Activated T-cell treated with anti-CD3 and anti-CD28 coated beads, Interleukin-2, amount 50 U/mL, for 72 hours (primary cell): ENCODE measurements around the gene POFUT2. TPM values are rescaled to one million over a fixed set of nuclear protein-coding genes. Genes with fewer than 3 reads are reported as not detected.
A peak's percentile ranks its signal among the peaks of the same experiment; 100 is the strongest.

ENCODE experiments used
- ATAC-seq, 2 donors: fragments of 150-1000 bp; cut with Tn5 transposase; replicated peaks in 1 of 2; 2 replicates each; pipeline ENCODE4 v1.10.0; 2021; ENCODE audit warnings: moderate library complexity in 2 of 2, mild to moderate bottlenecking in 1 of 2
- DNase-seq, 2 donors: peaks; one replicate each; pipeline ENCODE4 v3.0.0; 2021 to 2022; ENCODE audit warnings: mixed read lengths in 1 of 2
- H3K27ac Mint-ChIP-seq: one replicate; pipeline ENCODE4 v1.8.0; 2022; ENCODE audit warnings: mild to moderate bottlenecking, moderate library complexity, mixed read lengths
- H3K27me3 Mint-ChIP-seq: one replicate; pipeline ENCODE4 v1.8.0; 2022; ENCODE audit warnings: low read depth, mixed read lengths
- H3K36me3 Mint-ChIP-seq, 2 donors: one replicate each; pipeline ENCODE4 v1.8.0; 2022; ENCODE audit warnings: mixed read lengths in 2 of 2, mild to moderate bottlenecking in 1 of 2; ENCODE audit not compliant: insufficient read depth in 2 of 2
- H3K4me1 Mint-ChIP-seq: one replicate; pipeline ENCODE4 v1.8.0; 2022; ENCODE audit warnings: low read depth, mixed read lengths
- H3K4me3 Mint-ChIP-seq, 2 donors: one replicate each; pipeline ENCODE4 v1.8.0; 2022; ENCODE audit warnings: mild to moderate bottlenecking in 2 of 2, mixed read lengths in 2 of 2, moderate library complexity in 2 of 2
- H3K9me3 Mint-ChIP-seq, 2 donors: one replicate each; pipeline ENCODE4 v1.8.0; 2022; ENCODE audit warnings: mixed read lengths in 2 of 2
- total RNA-seq, 2 donors: library from RNA; stranded (reverse); gene quantifications; one replicate each; pipeline ENCODE4 v1.2.3, GENCODE V29; 2022

The POFUT2 gene
- total RNA-seq, 2 donors from 2014 or later: 24.5 to 26.6 TPM

DNA sequence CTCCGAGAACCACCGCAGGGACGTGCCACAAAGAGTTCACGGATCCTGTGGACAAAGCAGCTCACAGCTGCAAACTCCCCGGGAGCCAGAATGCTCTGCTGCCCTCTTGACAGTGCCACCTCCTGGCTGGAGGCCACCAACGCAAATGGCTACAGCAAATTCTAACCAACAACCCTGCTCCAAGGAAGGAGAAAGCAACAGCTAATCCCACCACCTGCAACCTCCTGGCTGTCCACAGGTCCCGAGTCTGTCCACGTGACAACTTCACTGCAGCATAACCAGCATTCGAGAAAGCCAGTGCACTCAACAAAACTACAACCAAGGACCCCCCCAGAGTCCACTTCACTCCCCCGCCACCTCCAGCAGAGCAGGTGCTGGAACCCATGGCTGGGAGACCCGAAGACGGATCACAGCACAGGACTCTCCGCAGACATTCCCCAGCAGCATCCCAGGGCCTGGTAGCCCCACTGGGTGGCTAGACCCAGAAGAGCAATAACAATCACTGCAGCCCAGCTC, 17.3 kb downstream of the POFUT2 start:
- no peak overlapping the region for H3K27ac Mint-ChIP-seq
- peaks cover 2 to 3% of the 10 kb centered on the region in 2 donors for H3K9me3 Mint-ChIP-seq
- DNase-seq (no peak), ATAC-seq (no peak)
- H3K4me3 Mint-ChIP-seq: no peak overlapping the region
- H3K27me3 Mint-ChIP-seq: no peaks in the 10 kb centered on the region
- peaks cover 12% of the 10 kb centered on the region in 2 donors for H3K36me3 Mint-ChIP-seq
- peaks cover 9% of the 10 kb centered on the region for H3K4me1 Mint-ChIP-seq

DNA sequence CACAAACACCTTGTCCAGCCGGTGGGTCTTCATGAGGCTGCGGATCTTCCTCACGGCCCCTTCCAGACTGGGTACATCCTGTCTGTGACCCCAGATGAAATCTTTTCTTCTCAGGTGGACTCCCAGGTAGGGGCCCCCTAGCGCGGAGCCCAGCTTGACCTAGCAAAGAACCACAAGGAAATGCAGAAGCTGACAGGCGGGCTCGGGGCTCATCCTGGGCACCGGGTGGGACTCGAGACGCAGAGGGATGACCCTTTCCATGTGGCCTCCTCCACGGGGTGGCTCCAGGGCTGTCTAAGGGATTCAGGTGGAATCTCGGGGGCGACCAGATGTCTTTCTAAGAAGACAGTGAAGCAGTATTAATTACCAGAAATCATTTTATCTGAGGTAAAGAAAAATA, 17.8 kb downstream of the POFUT2 start:
- peaks cover 2 to 3% of the 10 kb centered on the region in 2 donors for H3K9me3 Mint-ChIP-seq
- peaks cover 12% of the 10 kb centered on the region in 2 donors for H3K36me3 Mint-ChIP-seq
- no peak overlapping the region for H3K27ac Mint-ChIP-seq
- H3K4me3 Mint-ChIP-seq: no peak overlapping the region
- no peak for ATAC-seq
- DNase-seq: no peak
- H3K27me3 Mint-ChIP-seq: no peaks in the 10 kb centered on the region
- H3K4me1 Mint-ChIP-seq: peaks cover 9% of the 10 kb centered on the region

DNA sequence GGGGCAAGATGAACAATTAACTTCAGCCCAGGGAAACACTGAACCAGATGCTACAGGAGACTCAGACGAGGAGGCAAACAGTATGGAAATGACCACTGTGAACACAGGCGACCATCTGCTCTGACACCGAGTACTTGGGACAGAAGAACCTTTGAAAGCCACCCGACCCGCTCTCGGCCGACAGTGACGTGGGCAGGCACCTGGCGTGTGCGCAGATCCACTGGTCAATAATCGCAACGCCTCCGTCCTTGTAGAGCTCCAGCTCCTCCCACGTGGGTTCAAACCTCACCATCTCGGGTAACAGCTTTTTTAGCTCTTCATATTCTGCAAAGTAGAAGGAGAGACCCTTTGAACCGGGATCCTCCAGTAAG, 20.3 kb downstream of the POFUT2 start:
- peaks cover 2 to 3% of the 10 kb centered on the region in 2 donors for H3K9me3 Mint-ChIP-seq
- no peak overlapping the region for H3K4me3 Mint-ChIP-seq
- H3K4me1 Mint-ChIP-seq: peaks cover 9% of the 10 kb centered on the region
- peaks cover 12% of the 10 kb centered on the region in 2 donors for H3K36me3 Mint-ChIP-seq
- no peak overlapping the region for H3K27ac Mint-ChIP-seq
- DNase-seq (no peak), ATAC-seq (no peak)
- no peaks in the 10 kb centered on the region for H3K27me3 Mint-ChIP-seq

DNA sequence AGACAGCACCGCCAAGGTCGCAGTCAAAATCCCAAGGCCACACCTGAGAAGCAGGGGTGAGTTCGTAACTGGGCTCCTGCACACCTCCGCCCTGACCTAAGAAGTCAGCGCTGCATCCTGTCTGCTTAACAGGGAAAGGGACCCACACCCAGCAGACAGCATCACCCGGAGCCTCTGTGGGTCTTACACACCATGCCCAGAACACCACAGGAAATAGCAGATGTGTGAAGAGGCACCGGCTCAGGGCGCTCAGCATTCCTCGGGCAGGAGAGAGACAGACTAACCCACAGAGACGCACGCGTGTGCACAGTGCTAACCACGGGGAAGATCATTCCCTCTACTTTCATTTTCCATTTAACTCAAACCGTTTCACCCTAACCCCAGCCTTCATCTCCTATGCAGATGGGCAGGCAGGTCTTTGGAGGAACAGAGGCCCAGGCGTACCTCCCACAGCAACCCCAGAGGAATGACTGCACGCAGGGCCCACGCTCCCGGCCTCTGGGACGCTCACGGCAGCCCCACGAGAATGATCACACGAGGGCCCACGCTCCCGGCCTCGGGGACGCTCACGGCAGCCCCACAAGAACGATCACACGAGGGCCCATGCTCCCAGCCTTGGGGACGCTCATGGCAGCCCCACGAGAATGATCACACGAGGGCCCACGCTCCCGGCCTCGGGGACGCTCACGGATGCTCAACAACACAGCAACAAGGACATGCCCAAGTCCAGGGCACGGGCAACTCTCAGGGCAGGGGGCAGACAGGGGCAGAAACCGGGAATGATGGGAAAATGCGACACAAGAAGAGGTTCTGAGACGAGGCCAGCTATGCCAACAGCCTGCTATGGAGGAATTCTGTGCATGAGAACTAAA, 20.9 kb downstream of the POFUT2 start:
- H3K4me3 Mint-ChIP-seq: peak overlapping the region in 1 of 2 donors; percentile 15

DNA sequence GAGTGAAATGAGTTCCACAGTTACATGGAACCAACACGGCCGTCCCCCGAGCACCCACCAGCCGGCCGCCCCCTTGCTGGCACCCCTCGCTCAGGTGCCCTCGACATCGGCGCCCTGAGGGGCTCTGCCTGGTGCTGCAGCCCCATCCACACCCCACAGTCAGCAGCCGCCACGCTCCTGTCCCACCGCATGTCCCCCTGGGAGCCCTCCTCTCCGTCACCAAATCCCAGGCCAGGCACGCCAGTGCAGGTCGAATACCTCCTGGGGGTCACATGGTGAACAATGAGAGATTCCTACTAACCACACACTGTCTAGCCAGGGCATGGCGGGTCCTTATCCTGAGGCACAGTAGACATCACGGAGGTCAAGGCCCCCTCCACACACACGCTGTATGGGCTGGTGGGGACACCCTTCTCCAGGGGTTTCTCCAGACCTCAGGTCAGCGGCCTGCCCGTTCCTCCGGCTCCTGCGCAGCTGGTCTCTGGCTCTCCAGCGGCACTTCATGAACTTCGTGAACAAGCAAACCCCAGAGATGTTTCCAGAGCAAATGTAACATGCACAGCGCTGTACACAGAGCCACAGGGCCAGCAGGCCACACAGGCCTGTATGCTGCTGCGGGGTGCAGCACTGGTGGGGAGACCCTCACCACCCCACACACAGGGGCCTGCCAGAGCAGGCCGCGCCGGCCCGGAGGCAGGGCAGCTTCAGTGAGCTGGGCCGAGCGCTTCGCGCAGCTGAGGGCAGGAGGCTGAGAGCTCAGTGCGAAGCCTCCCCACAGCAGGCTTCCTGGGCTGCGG, 21.8 kb downstream of the POFUT2 start:
- Mint-ChIP-seq H3K4me3 (no peak overlapping the region), H3K36me3 (peaks cover 10 to 12% of the 10 kb centered on the region in 2 donors), H3K27ac (no peak overlapping the region), H3K27me3 (no peaks in the 10 kb centered on the region), H3K4me1 (peaks cover 9% of the 10 kb centered on the region), H3K9me3 (peaks cover 0 to 2% of the 10 kb centered on the region in 2 donors)
- no peak for ATAC-seq
- DNase-seq: no peak

More for the DNA sequence above, 20.9 kb downstream of the POFUT2 start:
- Mint-ChIP-seq H3K9me3 (peaks cover 2 to 3% of the 10 kb centered on the region in 2 donors), H3K27ac (no peak overlapping the region), H3K36me3 (peaks cover 12% of the 10 kb centered on the region in 2 donors), H3K4me1 (peaks cover 9% of the 10 kb centered on the region), H3K27me3 (no peaks in the 10 kb centered on the region)
- ATAC-seq: peak; percentile 92 to 94
- peak; percentile 37 to 38 for DNase-seq

DNA sequence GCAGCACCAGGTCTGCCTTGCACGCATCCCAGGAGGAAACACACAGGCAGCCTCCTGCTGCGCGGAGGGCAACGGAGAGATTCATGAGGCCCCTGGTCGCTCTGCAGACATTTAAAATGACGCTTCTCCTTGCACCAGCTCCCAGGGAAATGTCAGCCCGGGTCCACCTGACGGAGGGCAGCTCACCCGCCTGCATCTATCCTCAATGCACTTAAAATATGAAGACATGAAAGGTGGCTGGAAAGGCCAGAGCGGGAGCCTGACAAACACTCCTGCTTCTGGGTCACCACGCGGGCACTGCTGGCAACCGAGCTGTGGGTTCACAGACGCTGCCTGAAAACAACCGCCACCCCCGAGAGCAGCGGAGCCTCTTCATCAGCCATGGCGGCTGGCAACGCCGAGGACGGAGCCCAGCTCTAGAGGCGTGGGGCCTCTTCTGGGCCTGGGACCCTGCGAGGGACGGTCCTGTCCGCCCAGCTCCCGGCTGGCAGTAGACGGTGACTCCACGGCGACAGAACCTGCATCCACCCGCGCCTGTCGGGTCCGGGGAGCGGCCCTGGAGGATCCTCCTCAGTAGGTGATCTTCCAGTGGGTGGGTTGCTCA, 22.7 kb downstream of the POFUT2 start:
- DNase-seq (no peak), ATAC-seq (no peak)
- no peaks in the 10 kb centered on the region for H3K27me3 Mint-ChIP-seq
- H3K36me3 Mint-ChIP-seq: peaks cover 5 to 12% of the 10 kb centered on the region in 2 donors
- no peak overlapping the region for H3K4me3 Mint-ChIP-seq
- H3K27ac Mint-ChIP-seq: no peak overlapping the region
- H3K4me1 Mint-ChIP-seq: peaks cover 9% of the 10 kb centered on the region
- H3K9me3 Mint-ChIP-seq: no peaks in the 10 kb centered on the region

DNA sequence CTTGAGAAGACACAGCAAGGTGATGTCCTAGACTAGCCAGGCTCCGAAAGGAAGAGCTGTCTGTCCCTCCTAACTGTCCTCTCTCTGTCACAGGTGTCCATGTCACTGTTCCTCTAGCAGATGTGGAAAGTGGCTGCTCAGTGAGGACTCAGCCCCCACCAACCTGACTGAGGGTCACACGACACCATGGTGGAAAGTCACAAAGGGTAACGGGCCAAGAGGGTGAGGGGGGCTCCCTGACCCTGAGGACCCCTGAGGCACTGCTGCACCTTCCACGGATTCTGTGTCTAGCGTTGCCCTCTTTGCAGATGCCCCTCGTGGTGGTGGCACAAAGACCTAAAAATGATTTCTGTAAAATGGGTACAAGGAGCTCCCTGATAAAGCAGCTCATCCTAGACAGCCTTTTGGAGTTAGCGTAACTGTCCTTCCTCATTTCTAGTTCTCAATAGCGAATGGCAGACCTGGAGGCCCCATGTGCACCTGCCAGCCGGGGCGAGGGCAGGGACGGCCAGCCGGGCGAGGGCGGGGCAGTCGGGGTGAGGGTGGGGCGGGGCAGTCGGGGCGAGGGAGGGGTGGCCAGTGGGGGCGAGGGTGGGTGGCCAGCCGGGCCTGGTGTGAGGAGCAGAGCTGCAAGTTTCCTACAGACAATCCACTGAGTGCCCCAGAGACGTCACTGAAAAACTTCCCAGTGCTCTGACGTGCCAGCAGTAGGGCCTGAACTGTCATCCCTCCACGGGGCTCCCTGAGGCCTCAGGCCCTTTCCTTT, 23.4 kb downstream of the POFUT2 start:
- Mint-ChIP-seq H3K27me3 (no peaks in the 10 kb centered on the region), H3K9me3 (no peaks in the 10 kb centered on the region), H3K4me3 (no peak overlapping the region), H3K4me1 (peaks cover 9% of the 10 kb centered on the region), H3K27ac (no peak overlapping the region), H3K36me3 (peaks cover 5 to 9% of the 10 kb centered on the region in 2 donors)
- DNase-seq (no peak), ATAC-seq (no peak)

DNA sequence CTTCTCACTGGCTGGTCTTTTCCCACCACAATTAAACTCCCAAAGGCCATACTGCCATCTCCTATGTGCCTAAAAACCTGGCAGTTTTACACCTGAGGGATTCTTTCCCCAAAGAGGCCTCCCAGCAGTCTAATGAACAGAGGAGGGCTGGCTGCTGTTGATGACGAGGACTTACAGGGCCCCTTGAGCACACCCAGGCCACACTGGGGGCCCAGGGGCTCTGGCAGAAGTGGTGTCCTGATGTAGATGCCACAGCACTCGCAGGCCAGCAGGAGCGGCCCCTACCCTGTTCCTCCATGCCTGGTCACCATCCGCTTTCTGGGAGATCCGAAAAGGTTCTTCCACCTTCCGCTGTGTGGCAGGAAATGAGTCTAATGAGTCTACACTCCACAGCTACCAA, 24.2 kb downstream of the POFUT2 start:
- H3K27ac Mint-ChIP-seq: no peak overlapping the region
- H3K36me3 Mint-ChIP-seq: peaks cover 5 to 9% of the 10 kb centered on the region in 2 donors
- ATAC-seq (no peak), DNase-seq (no peak)
- no peak overlapping the region for H3K4me3 Mint-ChIP-seq
- H3K4me1 Mint-ChIP-seq: peaks cover 9% of the 10 kb centered on the region
- H3K27me3 Mint-ChIP-seq: no peaks in the 10 kb centered on the region
- H3K9me3 Mint-ChIP-seq: no peaks in the 10 kb centered on the region

DNA sequence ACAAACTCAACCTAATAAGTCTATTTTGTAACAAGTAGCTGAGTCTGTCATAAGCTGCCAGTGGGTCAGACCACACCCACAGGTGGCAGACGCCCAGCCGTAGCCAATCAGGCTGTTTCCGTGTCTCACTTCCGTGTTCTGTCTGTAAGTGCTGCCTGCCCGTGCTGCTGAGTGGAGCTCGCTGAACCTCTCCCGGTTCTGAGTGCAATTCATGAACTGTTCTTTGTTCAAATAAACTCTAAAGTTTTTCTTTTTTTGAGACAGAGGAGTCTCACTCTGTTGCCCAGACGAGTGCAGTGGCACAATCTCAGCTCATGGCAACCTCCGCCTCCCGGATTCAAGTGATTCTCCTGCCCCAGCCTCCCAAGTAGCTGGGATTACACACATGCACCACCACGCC, 25.1 kb downstream of the POFUT2 start:
- no peak for DNase-seq

DNA sequence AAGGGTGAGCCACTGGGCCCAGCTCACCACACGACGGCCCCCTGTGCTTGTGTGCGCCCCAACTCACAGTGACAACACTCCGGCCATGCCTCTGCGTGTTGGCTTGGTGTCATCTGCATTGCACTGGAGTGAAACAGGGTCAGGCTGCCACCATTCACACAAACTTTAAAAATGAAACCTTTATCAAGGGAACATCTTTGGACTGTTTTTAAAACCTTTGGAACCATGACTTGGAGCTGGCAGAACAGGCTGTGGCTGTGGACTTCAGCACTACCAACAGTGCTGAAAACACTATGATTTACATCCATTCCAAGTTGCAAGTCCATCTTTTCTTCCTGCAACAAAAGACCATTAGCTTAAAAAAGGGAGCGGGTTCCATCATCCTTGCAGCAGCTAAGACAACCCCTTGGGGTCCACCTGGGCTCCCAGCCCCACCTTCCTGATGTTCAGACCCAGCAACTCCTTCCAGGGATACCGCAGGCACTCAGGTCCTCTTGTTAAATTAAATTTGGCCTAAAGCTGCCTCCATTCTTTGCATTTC, 25.6 kb downstream of the POFUT2 start:
- no peak for DNase-seq
- H3K27me3 Mint-ChIP-seq: no peaks in the 10 kb centered on the region
- H3K4me3 Mint-ChIP-seq: no peak overlapping the region
- no peak overlapping the region for H3K27ac Mint-ChIP-seq
- no peaks in the 10 kb centered on the region for H3K9me3 Mint-ChIP-seq
- ATAC-seq: no peak
- peaks cover 8% of the 10 kb centered on the region for H3K4me1 Mint-ChIP-seq
- peaks cover under 1 to 9% of the 10 kb centered on the region in 2 donors for H3K36me3 Mint-ChIP-seq

More for the DNA sequence above, 25.1 kb downstream of the POFUT2 start:
- Mint-ChIP-seq H3K9me3 (no peaks in the 10 kb centered on the region), H3K4me1 (peaks cover 9% of the 10 kb centered on the region), H3K27ac (no peak overlapping the region), H3K4me3 (no peak overlapping the region), H3K27me3 (no peaks in the 10 kb centered on the region), H3K36me3 (peaks cover 4 to 9% of the 10 kb centered on the region in 2 donors)
- no peak for ATAC-seq

DNA sequence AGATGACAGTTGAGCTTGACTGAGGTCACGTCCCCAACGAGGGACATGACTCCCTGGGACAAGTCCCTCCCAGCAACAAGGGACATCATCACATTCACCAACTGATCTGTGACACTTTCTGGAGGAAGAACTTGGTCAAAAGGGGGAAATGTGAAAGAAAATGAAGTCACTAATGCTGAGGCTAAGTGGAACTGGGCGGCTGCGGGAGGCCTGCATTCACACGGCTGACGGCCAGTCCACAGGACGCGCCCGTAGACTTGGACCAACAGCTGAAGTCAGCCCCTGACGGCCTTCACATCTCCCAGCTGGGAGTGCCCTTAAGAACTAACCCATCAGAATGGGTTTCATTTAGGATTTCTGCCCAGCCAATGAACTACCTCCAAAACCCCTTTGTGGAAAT, 26.6 kb downstream of the POFUT2 start:
- H3K4me3 Mint-ChIP-seq: no peak overlapping the region
- no peak for DNase-seq
- no peak overlapping the region for H3K27ac Mint-ChIP-seq
- H3K27me3 Mint-ChIP-seq: no peaks in the 10 kb centered on the region
- ATAC-seq: no peak
- peaks cover 0 to 5% of the 10 kb centered on the region in 2 donors for H3K36me3 Mint-ChIP-seq
- no peaks in the 10 kb centered on the region for H3K9me3 Mint-ChIP-seq
- peaks cover 2% of the 10 kb centered on the region for H3K4me1 Mint-ChIP-seq

DNA sequence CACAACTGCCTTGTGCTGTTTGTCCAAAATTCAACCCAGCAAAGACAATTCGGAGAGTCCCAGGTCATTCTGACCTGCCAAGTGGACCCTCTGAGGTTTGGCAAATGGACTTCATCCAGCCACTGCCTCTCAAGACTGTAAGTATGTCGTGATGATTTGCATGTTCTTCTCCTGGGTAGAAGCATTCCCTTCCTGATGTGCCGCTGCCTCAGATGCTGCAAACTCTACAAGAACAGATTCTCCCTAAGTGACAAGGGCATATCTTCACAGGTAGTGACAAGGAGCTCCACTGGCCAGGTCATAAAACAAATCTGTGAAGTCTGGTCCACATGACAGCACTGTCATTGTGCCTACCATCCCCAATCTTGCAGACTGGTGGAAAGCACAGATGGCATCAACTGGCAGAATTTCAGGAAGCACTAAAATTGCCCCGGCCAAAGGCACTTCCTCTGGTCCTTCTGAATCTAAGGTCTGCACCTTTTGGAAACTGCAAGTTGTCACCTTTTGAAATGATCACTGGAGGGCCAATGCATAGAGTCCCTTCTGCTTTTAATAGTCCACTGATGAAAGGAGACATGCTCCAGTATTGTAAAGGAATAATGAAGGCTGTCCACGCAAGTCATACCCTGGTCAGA, 27.4 kb downstream of the POFUT2 start:
- Mint-ChIP-seq H3K4me3 (no peak overlapping the region), H3K27ac (no peak overlapping the region), H3K4me1 (peaks cover 10% of the 10 kb centered on the region), H3K36me3 (no peaks in the 10 kb centered on the region), H3K27me3 (no peaks in the 10 kb centered on the region), H3K9me3 (no peaks in the 10 kb centered on the region)
- ATAC-seq (no peak), DNase-seq (no peak)
